Lower leg skin (tissue), 3 donors: Measurements from ENCODE around the gene PRRG3.

Experiments
- CTCF ChIP-seq, 3 donors: fragments of 450-650 bp; IDR thresholded peaks; one replicate each; pipeline ENCODE4 v1.5.1; 2016; ENCODE audit warnings: antibody characterized with exemption in 3 of 3, mild to moderate bottlenecking in 3 of 3, moderate library complexity in 2 of 3
- POLR2A ChIP-seq, 2 donors: fragments of 450-650 bp; IDR thresholded peaks; one replicate each; pipeline ENCODE4 v1.6.1; 2016 to 2017; ENCODE audit warnings: antibody characterized with exemption in 2 of 2, mild to moderate bottlenecking in 1 of 2, moderate library complexity in 1 of 2

GRCh38 chrX:151695583-151696340, 504 bp downstream of the PRRG3 start:
- TF ChIP-seq POLR2A (IDR thresholded peaks at IDR 0.05) (no peak), CTCF (IDR thresholded peaks at IDR 0.05) (no peak)
